WTC11 (cell line): ENCODE results near the gene RHOBTB3.
"Not testable (repeated sequence)": the region's sequence is repeated elsewhere in the genome, so short reads cannot be mapped to it uniquely, and the experiment has no call there.

Experiments used
- CREB1 ChIP-seq: sonication (generic); formaldehyde crosslinking; IDR thresholded peaks from 2 replicates; pipeline ENCODE4 v1.8.0; 2023; ENCODE audit warnings: mild to moderate bottlenecking, missing genetic modification reagents
- GRHL2 ChIP-seq: fragments of 250-450 bp; sonication (Bioruptor Pico); IDR thresholded peaks from 2 replicates; pipeline ENCODE4 v1.8.0; 2022; ENCODE audit warnings: mild to moderate bottlenecking, moderate library complexity; ENCODE audit not compliant: insufficient replicate concordance, severe bottlenecking
- KAT7 ChIP-seq: sonication (generic); formaldehyde crosslinking; IDR thresholded peaks from 2 replicates; pipeline ENCODE4 v1.8.1; 2023; ENCODE audit warnings: missing genetic modification reagents, mild to moderate bottlenecking, borderline replicate concordance
- NFYB ChIP-seq: sonication (generic); formaldehyde crosslinking; conservative IDR thresholded peaks from 2 replicates; pipeline ENCODE4 v1.8.0; 2022; ENCODE audit warnings: low read depth, missing genetic modification reagents
- NR1H2 ChIP-seq: sonication (generic); formaldehyde crosslinking; IDR thresholded peaks from 2 replicates; pipeline ENCODE4 v1.9.0; 2021; ENCODE audit warnings: mild to moderate bottlenecking, moderate library complexity, missing genetic modification reagents
- RELA ChIP-seq: sonication (generic); formaldehyde crosslinking; IDR thresholded peaks from 2 replicates; pipeline ENCODE4 v1.8.1; 2022; ENCODE audit warnings: missing genetic modification reagents, mild to moderate bottlenecking, borderline replicate concordance
- SP1 ChIP-seq: sonication (generic); formaldehyde crosslinking; conservative IDR thresholded peaks from 2 replicates; pipeline ENCODE4 v1.8.1; 2022; ENCODE audit warnings: missing genetic modification reagents
- TCF7 ChIP-seq: sonication (generic); formaldehyde crosslinking; IDR thresholded peaks from 2 replicates; pipeline ENCODE4 v1.8.0; 2022; ENCODE audit warnings: mild to moderate bottlenecking, low read depth, missing genetic modification reagents, moderate library complexity
- ZNF281 ChIP-seq: sonication (generic); formaldehyde crosslinking; IDR thresholded peaks from 2 replicates; pipeline ENCODE4 v1.8.0; 2023; ENCODE audit warnings: mild to moderate bottlenecking, missing genetic modification reagents
- TF ChIP-seq, protein P1 (sequence below): fragments of 200-600 bp; IDR thresholded peaks from 2 replicates; pipeline ENCODE4 v1.8.0; 2022; ENCODE audit warnings: antibody characterized with exemption

- not testable (repeated sequence) for TF ChIP-seq NR1H2 (CRISPR knock-in tag); KAT7; CREB1 (CRISPR knock-in tag); SP1 (CRISPR knock-in tag); TCF7; GRHL2; NFYB (CRISPR knock-in tag); ZNF281 (CRISPR knock-in tag); RELA (CRISPR knock-in tag)
- TF ChIP-seq, protein P1, sequence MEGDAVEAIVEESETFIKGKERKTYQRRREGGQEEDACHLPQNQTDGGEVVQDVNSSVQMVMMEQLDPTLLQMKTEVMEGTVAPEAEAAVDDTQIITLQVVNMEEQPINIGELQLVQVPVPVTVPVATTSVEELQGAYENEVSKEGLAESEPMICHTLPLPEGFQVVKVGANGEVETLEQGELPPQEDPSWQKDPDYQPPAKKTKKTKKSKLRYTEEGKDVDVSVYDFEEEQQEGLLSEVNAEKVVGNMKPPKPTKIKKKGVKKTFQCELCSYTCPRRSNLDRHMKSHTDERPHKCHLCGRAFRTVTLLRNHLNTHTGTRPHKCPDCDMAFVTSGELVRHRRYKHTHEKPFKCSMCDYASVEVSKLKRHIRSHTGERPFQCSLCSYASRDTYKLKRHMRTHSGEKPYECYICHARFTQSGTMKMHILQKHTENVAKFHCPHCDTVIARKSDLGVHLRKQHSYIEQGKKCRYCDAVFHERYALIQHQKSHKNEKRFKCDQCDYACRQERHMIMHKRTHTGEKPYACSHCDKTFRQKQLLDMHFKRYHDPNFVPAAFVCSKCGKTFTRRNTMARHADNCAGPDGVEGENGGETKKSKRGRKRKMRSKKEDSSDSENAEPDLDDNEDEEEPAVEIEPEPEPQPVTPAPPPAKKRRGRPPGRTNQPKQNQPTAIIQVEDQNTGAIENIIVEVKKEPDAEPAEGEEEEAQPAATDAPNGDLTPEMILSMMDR, result not testable (repeated sequence)
Observed at GRCh38 chr5:95710651-95711500, 20.3 kb upstream of the RHOBTB3 start.
